Retina (tissue), 1 donor: ENCODE data around the gene DLK2.
A peak's percentile ranks its signal among the peaks of the same experiment; 100 is the strongest.
"Not testable (repeated sequence)": the region's sequence is repeated elsewhere in the genome, so short reads cannot be mapped to it uniquely, and the experiment has no call there.

Source experiments
- DNase-seq: peaks from one replicate; pipeline ENCODE4 v3.0.0-alpha.2; 2016

Gene DLK2

DNA sequence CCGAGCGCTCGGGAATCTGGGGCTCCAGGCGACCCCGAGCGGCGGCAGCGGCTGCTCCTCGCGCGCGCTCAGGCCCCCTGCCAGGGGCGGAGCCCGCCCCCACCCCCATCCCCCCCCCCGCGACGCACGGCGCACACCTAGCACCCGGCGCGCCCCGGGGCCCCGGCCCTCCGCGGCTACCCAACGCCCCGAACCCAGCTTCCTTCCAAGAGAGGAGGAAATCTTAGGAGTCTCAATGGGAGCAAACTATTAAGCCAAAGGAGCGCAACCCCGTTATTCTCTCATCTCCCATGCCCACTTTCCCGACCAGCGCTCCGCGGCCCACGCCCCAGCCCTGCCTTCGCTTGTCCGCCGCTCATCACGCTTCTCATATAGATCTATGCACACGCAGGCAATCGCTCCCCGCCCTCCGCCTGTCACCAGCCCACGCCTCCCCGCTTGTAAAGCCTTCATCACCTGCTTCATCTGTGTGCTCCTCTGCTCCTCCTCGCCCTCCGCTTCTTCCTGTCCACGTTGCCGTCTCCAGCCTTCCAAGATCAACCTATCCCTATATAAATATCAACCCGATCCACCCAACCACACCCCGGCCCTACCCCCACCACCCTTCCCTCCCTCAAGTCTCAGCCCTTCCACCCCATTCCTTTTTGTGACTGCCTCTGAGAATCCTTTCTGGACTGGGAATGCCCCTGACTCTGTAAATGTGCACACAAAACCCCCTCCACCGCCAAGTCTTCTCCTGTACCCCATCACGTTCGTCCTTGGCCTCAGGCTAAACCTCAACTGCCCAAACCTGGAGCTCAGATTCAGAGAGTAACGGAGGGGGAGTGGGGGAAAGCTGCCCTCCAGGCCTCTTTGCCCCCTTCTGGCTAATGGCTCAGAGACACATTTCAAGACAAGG, at the start of gene DLK2:
Gene DLK2, minus strand, starts transcription at position 18 of the 898 bp plus-strand sequence. CDS start 723 bp downstream, outside the sequence.
- peak; percentile 73 for DNase-seq

GRCh38 chr6:43503443-43503842, 48.1 kb upstream of the DLK2 start:
- no peak for DNase-seq

- DNase-seq, result no peak
Observed at GRCh38 chr6:43502666-43503065, 47.3 kb upstream of the DLK2 start.

DNA sequence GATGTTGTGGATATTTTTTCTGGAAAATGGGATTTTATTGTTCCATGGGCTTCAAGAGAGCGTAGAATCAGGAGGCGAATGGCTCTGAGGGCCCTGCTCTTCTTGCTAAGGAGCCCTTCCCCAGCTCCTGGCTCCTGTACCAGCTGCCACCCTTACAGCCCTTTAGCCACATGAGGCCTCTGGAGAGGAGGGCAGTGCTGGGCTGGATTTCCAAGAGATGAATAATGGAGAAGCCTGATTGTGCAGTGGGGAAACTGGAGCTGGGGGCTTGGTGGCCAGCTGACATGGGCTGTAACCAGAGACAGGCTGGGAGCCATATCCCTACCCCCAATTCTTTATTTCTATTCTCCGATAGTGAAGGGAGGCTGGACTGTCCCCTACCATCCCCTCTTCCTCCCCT, 45.6 kb upstream of the DLK2 start:
- DNase-seq, result no peak

- no peak for DNase-seq
Observed at GRCh38 chr6:43499028-43499815, 43.9 kb upstream of the DLK2 start.

DNA sequence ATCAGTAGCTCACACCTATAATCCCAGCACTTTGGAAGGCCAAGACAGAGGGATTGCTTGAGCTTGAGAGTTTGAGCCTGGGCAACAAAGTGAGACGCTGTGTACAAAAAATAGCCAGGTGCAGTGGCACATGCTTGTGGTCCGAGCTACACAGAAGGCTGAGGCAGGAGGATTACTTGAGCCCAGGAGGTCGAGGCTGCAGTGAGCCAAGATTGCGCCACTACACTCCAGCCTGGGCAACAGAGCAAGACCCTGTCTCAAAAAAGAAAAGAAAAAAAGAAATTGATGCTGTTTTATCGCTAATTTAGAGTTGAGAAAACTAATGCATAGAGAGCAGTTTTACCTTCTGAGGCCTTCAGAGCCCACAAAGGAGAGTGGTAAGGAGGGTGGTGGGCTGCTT, 42.9 kb upstream of the DLK2 start:
- not testable (repeated sequence) for DNase-seq

DNA sequence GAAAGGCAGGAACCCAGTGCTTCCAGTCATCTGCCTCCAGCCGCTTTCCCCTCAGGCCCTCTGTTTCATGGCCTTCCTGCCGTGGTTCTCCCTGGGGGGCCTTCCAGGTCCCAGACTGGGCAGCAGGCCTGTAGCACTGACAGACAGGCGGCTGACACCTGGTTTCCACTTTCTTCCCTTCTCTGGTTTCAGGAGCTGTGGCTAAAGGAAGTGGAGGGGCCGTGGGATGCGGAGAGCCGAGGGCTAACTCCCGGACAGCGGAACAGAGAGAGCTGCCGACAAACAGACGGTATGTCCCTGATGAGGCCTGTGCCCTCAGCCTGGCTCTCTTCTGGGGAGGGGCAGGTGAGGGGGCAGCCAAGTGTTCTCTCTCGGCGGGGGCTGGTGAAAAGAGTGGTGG, 42.3 kb upstream of the DLK2 start:
- DNase-seq, result no peak

DNA sequence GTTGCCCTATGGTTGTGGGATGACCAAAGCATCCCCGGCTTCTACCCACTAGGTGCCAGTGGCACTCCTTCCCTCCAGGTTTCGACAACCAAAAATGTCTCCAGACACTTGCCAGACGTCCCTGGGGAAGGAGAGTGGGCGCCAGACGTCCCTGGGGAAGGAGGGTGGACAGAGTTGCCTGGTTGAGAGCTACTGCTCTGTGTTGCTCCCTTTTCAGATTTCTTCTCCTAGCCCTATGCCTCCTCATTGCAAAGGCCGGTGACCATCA, 41.7 kb upstream of the DLK2 start:
- DNase-seq, result no peak

DNA sequence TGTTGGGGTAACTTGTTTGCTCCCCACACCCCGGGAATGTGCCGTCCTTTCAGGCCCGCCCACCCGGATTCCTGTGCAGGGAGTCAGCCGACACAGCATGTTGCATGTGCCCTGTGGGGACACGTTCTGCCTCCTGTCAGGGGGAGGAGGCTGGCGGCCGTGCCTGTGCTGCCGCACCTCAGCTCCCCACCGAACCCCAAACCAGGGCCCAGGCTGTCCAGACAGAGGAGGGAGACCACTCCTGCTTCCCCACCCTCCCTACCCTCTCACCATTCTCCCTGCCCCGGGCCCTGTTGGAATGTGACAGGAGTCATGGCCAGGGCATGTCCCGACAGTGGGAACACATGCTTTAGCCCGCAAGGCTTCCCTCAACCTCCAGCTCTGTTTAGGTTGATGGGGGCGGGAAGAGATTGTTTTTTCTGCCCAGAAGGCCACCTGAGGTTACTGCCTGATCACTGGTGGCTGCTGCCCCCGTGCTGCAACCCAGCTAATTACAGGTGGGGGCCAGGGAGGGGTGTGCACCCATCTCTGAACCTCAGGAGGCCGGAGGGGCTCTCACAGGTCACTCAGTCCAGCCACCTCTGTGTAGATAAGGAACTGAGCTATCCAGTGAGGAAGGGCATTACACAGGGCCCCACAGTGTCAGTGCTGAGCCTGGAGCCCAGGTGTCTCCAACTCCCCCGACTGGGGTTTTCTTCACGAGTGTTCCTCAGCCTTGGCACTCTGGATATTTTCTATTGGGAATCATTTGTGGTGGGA, 41.2 kb upstream of the DLK2 start:
- no peak for DNase-seq

- DNase-seq, result no peak
Observed at GRCh38 chr6:43495409-43495941, 40.1 kb upstream of the DLK2 start.

DNA sequence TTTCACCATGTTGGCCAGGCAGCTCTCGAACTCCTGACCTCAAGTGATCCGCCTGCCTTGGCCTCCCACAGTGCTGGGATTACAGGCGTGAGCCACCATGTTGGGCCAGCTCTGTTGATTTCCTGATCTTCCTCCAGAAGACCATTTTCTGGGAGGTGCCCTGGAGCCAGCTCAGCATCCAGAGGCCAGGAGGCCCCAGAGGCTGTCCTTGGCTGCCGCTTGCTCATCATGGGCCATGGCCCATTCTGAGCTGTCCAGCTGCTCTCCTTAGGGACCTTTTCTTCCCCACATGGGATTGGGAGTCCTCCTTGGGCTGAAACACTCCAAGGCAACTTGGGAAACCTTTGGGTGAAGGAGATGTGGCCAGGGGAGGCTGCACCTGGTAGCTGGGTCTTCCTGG, 39.4 kb upstream of the DLK2 start:
- no peak for DNase-seq

- no peak for DNase-seq
Observed at GRCh38 chr6:43494321-43494720, 39.0 kb upstream of the DLK2 start.

GRCh38 chr6:43493833-43494232, 38.5 kb upstream of the DLK2 start:
- no peak for DNase-seq

- DNase-seq, result no peak
Observed at GRCh38 chr6:43493230-43493629, 37.9 kb upstream of the DLK2 start.

DNA sequence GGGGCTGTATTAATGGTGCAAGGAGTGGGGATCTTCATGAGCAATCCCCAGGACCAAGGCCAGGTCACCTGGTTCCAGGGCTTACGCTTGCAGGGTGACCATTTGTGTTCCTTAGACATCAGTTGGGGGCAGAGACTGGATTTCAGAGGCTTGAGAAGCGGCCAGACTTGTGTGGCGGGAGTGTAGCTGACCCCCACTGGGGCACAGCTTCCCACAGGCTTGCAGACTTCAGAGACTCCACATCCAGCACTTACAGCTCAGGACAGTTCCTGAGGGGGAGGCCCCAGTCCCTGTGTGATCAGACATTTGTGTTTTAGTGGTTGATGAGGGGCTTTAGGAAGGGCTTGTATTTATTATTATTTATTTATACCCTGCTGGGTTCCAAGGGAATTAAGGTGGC, 37.3 kb upstream of the DLK2 start:
- no peak for DNase-seq

DNA sequence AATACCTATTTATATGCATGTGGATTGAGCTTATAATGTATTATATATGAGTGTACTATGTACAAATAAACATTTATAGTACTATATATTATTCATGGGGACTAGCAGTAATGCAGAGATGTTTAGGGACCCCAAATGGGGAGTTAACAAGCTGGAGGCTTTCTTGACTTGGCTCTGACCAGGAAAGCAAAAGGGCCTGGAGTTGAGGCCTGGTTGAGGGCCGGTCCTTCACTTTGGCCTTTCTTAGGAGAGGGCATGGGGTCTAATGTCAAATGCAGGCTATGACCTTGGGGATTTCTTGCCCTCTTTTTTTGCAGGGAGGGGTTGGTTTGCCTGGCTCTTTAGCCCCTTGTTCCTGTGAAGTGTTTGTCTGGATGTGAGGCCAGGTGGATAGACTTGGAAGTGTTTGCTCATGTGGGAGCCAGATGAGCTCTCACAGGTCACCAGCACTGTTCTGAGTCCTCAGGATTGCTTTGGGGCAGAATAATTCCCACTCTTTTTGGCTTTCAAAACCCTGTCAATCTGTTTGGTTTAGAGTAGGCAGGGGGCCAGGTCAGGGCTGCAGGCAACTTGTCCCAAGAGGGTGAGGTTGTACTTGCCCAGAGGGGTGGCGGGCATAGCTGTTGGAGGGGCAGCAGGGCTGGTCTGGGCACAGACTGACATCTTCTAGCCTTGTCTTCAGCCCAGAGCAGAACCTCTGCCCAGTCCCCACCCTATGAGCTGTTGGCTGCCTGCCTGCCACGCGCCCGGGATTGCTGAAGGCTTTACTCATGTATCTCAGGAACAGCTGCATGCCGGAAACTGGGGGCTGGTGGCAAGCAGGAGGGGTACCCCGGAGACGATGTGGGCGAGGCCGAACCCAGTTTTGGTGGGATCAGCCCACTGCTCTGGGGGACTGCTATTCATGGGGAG, 36.7 kb upstream of the DLK2 start:
- no peak for DNase-seq

DNA sequence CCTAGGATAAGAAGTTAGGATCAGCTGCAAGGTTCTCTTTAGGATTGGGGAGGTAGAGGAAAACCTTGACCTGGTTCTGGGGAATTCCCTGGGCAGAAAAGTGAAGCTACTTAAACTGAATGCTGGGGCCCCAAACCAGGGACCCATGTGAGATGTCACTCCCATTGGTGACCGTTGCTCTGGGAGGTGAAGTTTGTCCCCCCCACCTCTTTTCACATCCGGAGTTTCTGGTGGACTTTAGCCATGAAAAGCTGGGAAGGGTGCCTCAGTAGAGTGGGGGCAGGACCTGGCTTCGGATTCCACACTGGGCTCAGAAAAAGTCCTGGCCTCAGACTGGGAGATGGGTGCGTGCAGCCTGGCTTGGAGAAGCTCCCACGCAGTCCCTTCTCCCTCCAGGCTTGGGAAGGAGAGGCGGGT, 35.2 kb upstream of the DLK2 start:
- no peak for DNase-seq

DNA sequence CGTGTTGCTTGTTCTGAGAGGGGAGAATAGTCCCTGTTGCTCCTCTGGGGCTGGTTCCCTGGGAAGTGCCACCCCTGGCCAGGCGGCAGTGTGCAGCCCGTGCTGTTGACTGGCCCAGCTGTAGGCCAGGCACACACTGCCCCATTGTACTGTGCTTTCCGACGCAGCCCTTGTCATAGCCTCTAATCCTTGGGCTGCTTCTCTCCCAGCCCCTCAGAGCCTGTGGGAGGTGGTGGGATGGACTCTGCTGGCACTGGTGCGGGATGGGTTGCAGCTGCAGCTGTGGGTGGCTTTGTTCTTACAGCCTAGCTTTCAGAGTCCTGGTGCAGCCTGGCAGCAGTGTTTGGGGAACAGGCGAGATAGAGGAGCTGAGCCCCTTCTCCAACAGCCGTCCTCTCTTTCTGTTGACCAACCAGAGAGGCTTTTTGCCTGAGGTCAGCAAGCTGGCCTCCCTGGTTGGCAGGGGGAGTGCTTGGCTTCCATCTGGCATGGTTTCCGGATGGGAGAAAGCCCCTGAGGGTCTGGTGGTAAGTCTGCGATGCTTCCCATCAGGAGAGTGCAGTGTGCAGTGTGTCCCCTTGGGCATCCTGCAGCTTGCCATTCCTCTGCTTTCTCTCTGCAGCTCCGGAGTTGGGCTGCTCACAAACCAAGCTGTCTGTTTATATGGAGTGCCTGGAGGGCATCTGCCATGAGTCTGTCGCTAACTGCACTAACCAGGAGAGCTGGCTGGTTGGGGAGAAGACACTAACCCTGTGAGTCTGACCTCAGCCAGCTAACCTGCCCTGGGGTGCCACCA, 34.1 kb upstream of the DLK2 start:
- DNase-seq, result peak; percentile 69

DNA sequence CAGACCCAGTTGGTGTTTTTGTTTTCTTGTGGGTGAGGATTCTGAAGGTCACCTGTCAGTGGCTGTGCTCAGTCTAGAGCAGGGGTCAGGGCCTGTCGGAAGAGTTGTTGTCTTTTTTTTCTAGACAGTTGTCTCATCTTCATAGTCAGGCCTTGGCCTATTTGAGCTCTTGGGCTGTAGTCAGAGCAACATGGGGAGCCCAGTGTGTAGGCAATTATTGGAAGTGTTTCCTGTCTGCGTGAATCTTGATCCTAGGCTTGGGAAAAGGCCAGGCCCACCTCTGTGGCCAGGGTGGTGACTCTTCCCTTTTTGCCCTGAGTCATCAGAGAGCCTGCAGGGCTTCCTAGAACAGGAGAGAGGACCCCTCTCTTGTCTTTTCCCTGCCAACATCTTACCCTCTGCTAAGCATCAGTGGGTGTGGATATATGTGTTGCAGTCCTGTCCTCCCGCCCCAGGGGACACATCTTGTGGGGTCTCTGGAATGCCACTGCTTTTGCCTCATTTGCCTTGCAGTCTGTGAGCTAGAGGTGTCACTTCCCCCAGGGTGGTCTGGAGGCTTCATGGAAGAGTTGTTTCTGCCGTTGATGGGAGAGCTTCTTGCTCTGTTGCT, 33.4 kb upstream of the DLK2 start:
- no peak for DNase-seq

DNA sequence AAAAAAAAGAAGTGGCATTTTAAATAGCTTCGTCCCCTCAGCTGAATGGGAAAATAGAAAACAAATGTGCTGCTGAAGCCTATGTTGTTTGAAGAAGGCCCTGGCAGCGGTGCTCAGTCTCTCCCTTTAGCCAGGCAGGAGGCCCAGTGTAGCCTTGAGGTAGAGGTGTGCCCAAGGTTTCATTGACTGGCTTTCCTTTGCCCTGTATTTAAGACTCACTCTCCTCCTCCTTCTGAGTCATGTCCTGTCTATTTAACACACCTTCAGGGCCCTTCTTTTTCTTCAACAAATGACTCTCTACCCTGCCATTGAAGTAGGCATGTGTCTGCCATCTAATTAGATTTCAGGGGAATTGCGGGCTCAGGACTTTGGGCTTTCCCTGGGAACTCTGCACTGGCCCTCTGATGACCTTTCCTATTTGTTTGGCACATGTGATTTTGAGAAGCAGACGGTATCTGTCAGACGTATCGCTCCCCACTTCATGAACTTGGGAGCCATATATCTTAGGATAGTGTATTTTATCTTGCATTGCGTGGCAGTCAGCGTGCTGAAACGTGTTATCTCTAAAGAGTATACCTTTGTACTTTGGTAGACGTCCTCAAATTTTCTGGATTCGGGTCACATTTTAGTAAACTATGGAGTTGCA, 26.4 kb upstream of the DLK2 start:
- no peak for DNase-seq
